Psoas muscle (tissue), 8 donors: Measurements from ENCODE around the gene PROSER2. TPM values are rescaled to one million over a fixed set of nuclear protein-coding genes. Genes with fewer than 3 reads are reported as not detected.
A peak's percentile ranks its signal among the peaks of the same experiment; 100 is the strongest.
"Not testable (repeated sequence)": the region's sequence is repeated elsewhere in the genome, so short reads cannot be mapped to it uniquely, and the experiment has no call there.

Experiments used
- ATAC-seq, 4 donors: fragments of 200-7000 bp; cut with Tn5 transposase; one replicate each; pipeline ENCODE4 v1.9.1; 2020; ENCODE audit warnings: moderate library complexity in 3 of 4, mild to moderate bottlenecking in 2 of 4
- DNase-seq, 2 donors: peaks; one replicate each; pipeline ENCODE4 v3.0.0-alpha.2; 2020
- H3K27ac ChIP-seq: fragments of 200-600 bp; one replicate; pipeline ENCODE4 v1.8.0; 2022
- H3K27me3 ChIP-seq, 3 donors: fragments of 200-600 bp in 1 of 3; one replicate each; pipeline versions ENCODE4 v1.6.1 to v1.8.0; 2013 to 2022; ENCODE audit warnings: low read length in 2 of 3, mild to moderate bottlenecking in 2 of 3, moderate library complexity in 1 of 3; ENCODE audit not compliant: insufficient read depth in 3 of 3
- H3K36me3 ChIP-seq, 2 donors: fragments of 200-600 bp in 1 of 2; one replicate each; pipeline versions ENCODE4 v1.6.1 to v1.8.0; 2013 to 2022; ENCODE audit warnings: low read depth in 1 of 2, mild to moderate bottlenecking in 1 of 2, moderate library complexity in 1 of 2; ENCODE audit not compliant: insufficient read depth in 1 of 2
- H3K4me1 ChIP-seq: fragments of 200-600 bp; one replicate; pipeline ENCODE4 v1.8.0; 2022
- H3K4me3 ChIP-seq: fragments of 200-600 bp; one replicate; pipeline ENCODE4 v1.8.0; 2022; ENCODE audit warnings: mild to moderate bottlenecking
- H3K9me3 ChIP-seq: fragments of 200-600 bp; one replicate; pipeline ENCODE4 v1.8.0; 2022
- CTCF ChIP-seq: fragments of 200-600 bp; IDR thresholded peaks from one replicate; pipeline ENCODE4 v1.8.0; 2022; ENCODE audit warnings: antibody characterized with exemption
- WGBS, 3 donors: extraction: QIAGEN DNeasy Blood & Tissue Kit; methylation state at CpG; one replicate each; pipeline versions ENCODE4 v1.1.6 to v1.1.7; 2013; 5-methylcytosine and 5-hydroxymethylcytosine counted together
- intact Hi-C, 2 donors: fragments of 100-400 bp; cut with DNase I; formaldehyde crosslinking; loops; one replicate each; pipeline versions ENCODE4 v1.11.0 to v1.14.2; 2022
- polyA plus RNA-seq, 3 donors: library from polyadenylated mRNA; stranded (reverse); fragments of 200-250 nt; gene quantifications; one replicate each; pipeline ENCODE4 v1.2.3, GENCODE V29; 2013
- total RNA-seq, 4 donors: library from RNA; stranded (reverse); fragmentation: NEBNext Ultra II Directional in 2 of 4; extraction: Animal tissue kit (Norgen Biotek cat#: 25700) in 2 of 4; gene quantifications; one replicate each; pipeline versions ENCODE4 v1.2.1 to v1.2.4, GENCODE V29; 2021 to 2023
- donor health status: healthy with polysubstance abuse.
- donor health status: DM: no; HTN: no; CAD: no; lungs with moderate emphysema.
- donor health status: Bipolar disorder and iron deficiency.
- donor health status: healthy.
- donor health status: DM: yes; HTN: yes; CAD: no.
- donor health status: DM: no; HTN: no; CAD: no.
- donor health status: DM: no; HTN: no; CAD: no.
- donor health status: DM: yes; HTN: yes; CAD: no.

Gene PROSER2
- total and polyA plus RNA-seq, 7 donors, result 0.63 to 2.8 (median 1.2) TPM

GRCh38 chr10:11845113-11845512 is 22.0 kb downstream of the PROSER2 start:
- intact Hi-C loops, result no loop called here
- H3K27ac ChIP-seq, result no peak overlapping the region
- no peaks in the 10 kb centered on the region for H3K4me1 ChIP-seq
- H3K27me3 ChIP-seq, result no peaks in the 10 kb centered on the region
- TF ChIP-seq CTCF, result no peak
- no peak overlapping the region for H3K4me3 ChIP-seq
- 84 to 90% (median 85%) methylated on average over 7 of the region's 7 CpGs for WGBS, 3 donors
- ATAC-seq (no peak), DNase-seq (no peak)
- no peaks in the 10 kb centered on the region for H3K36me3 ChIP-seq
- no peaks in the 10 kb centered on the region for H3K9me3 ChIP-seq

GRCh38 chr10:11846542-11846941 is 23.4 kb downstream of the PROSER2 start:
- Histone ChIP-seq H3K27ac (no peak overlapping the region), H3K4me1 (no peaks in the 10 kb centered on the region), H3K36me3 (no peaks in the 10 kb centered on the region), H3K9me3 (no peaks in the 10 kb centered on the region), H3K4me3 (no peak overlapping the region), H3K27me3 (no peaks in the 10 kb centered on the region)
- 67 to 73% (median 71%) methylated on average over 8 of the region's 8 CpGs for WGBS, 3 donors
- no peak for TF ChIP-seq CTCF
- DNase-seq (no peak), ATAC-seq (no peak)
- intact Hi-C loops, result no loop called here

- no peak for TF ChIP-seq CTCF
- Histone ChIP-seq H3K27me3 (no peaks in the 10 kb centered on the region), H3K4me3 (no peak overlapping the region), H3K27ac (no peak overlapping the region), H3K9me3 (no peaks in the 10 kb centered on the region), H3K4me1 (no peaks in the 10 kb centered on the region), H3K36me3 (no peaks in the 10 kb centered on the region)
- intact Hi-C loops, result no loop called here
- WGBS, 3 donors, result 95 to 97% (median 96%) methylated on average over 1 of the region's 1 CpG
- ATAC-seq (no peak), DNase-seq (no peak)
Measured at GRCh38 chr10:11849277-11849676, 26.1 kb downstream of the PROSER2 start.

- TF ChIP-seq CTCF, result no peak
- H3K4me1 ChIP-seq, result no peaks in the 10 kb centered on the region
Measured at GRCh38 chr10:11849911-11850310, 26.8 kb downstream of the PROSER2 start.

GRCh38 chr10:11851910-11852309 is 28.8 kb downstream of the PROSER2 start:
- Histone ChIP-seq H3K9me3 (no peaks in the 10 kb centered on the region), H3K27ac (no peak overlapping the region), H3K4me3 (no peak overlapping the region), H3K27me3 (no peaks in the 10 kb centered on the region), H3K4me1 (no peaks in the 10 kb centered on the region), H3K36me3 (no peaks in the 10 kb centered on the region)
- WGBS, 3 donors, result 82 to 91% (median 86%) methylated on average over 13 of the region's 13 CpGs
- intact Hi-C loops, result no loop called here
- TF ChIP-seq CTCF, result no peak
- DNase-seq, result no peak
- ATAC-seq, result no peak

More at GRCh38 chr10:11849911-11850310, 26.8 kb downstream of the PROSER2 start:
- 65 to 68% (median 68%) methylated on average over 8 of the region's 8 CpGs for WGBS, 3 donors
- Histone ChIP-seq H3K27me3 (no peaks in the 10 kb centered on the region), H3K27ac (no peak overlapping the region), H3K9me3 (no peaks in the 10 kb centered on the region), H3K4me3 (no peak overlapping the region), H3K36me3 (no peaks in the 10 kb centered on the region)
- DNase-seq (no peak), ATAC-seq (peak in 1 of 4 donors; percentile 30)
- intact Hi-C loops, result no loop called here

GRCh38 chr10:11852637-11853036 is 29.5 kb downstream of the PROSER2 start:
- WGBS, 3 donors, result 96 to 99% (median 96%) methylated on average over 11 to 13 of the region's 13 CpGs

More at GRCh38 chr10:11852637-11853036, 29.5 kb downstream of the PROSER2 start:
- H3K4me1 ChIP-seq, H3K27me3 ChIP-seq, H3K4me3 ChIP-seq, H3K36me3 ChIP-seq, intact Hi-C loops, DNase-seq, H3K27ac ChIP-seq, ATAC-seq, H3K9me3 ChIP-seq: not testable (repeated sequence)
